GM12873 (cell line): ENCODE measurements around the gene MOCS3.
A peak's percentile ranks its signal among the peaks of the same experiment; 100 is the strongest.

ENCODE experiments used
- TF ChIP-seq, protein P1 (sequence below): IDR thresholded peaks from 2 replicates; pipeline ENCODE4 v1.5.1; 2012; ENCODE audit warnings: low read depth, mild to moderate bottlenecking, moderate library complexity, low read length, control low read depth; ENCODE audit not compliant: insufficient read depth; ENCODE audit errors: missing control alignments

Gene MOCS3

DNA sequence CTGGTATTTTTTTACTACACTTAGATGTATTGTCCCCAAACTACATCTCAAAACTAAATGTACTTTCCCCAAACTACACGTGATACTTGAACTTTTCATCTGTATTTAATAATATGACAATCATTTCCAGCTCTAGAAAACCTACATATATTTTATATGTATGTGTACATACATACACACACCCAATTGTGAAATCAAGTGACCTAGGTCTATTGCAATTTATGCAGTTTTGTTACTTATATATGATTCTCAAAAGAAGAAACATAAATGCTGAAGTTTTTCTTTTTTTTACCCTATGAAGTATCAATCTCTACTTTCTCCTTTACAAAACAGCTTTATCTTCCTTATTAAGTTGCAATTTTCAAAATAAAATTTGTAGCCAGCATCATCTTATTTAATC, 32.1 kb upstream of the MOCS3 start:
- TF ChIP-seq, protein P1, sequence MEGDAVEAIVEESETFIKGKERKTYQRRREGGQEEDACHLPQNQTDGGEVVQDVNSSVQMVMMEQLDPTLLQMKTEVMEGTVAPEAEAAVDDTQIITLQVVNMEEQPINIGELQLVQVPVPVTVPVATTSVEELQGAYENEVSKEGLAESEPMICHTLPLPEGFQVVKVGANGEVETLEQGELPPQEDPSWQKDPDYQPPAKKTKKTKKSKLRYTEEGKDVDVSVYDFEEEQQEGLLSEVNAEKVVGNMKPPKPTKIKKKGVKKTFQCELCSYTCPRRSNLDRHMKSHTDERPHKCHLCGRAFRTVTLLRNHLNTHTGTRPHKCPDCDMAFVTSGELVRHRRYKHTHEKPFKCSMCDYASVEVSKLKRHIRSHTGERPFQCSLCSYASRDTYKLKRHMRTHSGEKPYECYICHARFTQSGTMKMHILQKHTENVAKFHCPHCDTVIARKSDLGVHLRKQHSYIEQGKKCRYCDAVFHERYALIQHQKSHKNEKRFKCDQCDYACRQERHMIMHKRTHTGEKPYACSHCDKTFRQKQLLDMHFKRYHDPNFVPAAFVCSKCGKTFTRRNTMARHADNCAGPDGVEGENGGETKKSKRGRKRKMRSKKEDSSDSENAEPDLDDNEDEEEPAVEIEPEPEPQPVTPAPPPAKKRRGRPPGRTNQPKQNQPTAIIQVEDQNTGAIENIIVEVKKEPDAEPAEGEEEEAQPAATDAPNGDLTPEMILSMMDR, result no peak

DNA sequence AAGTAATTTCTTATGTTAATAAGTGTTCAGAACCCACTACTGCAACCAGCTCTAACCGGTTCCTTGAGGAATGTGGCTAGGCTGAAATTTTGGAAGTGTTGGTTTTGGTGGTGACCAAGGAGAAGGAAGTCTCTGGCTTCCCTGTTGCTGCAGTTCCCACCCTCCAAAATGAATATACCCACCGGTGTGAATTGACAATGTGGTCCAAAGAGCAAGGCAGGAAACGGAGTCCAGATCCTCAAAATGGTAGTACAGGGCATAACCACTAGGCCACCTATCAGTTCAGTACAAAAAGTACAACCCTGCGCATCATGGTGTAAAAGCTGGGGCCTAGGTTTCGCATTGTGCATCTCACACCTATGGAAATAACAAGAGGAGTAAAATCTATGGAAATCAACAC, 30.1 kb upstream of the MOCS3 start:
- TF ChIP-seq, protein P1, result peak; percentile 53

- TF ChIP-seq, protein P1, result peak; percentile 99
These were observed 29.1 kb upstream of the MOCS3 start for GRCh38 chr20:50929299-50930138.

DNA sequence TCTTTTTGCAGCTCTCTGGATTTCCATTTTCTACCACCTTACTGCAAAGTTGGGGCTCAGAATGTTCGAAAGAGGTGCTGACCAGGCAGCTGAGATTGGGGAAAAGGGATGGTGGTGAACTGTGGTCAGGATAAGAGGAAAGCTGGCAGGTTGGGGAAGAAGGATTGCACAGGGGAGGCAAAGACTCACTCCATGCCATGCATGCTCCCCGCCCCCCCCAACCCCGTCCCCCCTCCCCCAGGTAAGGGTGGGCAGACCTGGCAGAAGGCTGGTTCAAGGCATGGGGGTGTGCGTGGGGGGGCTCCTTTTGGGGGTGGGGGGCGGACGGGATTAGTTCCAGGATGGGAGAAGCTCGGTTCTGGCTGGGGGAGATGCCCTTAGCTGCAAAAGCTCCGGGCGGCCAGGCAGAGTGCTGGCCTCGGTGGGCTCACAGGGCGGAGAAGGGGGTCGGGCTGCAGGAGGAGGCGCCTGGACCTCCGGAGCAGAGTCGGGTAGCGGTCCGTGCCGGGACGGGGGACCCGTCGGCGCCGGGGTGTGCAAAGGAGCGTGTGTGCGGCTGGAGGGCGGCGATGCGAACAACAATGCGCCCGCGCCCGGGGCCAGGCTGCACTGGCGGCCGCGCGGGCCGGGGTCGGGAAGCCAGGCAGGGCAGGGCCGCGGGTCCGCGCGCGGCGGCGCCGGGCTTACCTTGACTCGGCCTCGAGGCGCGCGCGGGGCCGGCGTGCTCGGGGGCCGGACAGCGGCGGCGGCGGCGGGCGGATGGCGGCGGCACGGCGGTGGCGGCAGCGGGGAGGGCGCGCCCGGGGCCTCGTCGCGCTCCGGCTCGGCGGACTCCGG, 28.3 kb upstream of the MOCS3 start:
- TF ChIP-seq, protein P1, result no peak

DNA sequence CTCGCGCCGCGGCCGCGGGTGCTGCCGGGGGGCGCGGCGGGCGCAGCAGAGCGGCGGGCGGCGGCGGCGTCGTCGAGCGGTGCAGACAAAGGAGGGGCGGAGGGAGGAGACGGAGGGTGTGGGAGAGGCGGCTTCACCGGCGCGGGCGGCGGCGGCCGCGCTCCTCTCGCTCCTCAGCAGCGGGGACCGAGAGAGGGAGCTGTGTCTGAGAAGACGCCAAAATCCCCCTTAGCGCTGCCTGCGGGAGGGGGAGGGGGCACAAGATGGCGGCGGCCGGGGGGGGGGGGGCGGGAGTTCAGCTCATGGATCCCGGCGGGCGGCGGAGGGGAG, 27.7 kb upstream of the MOCS3 start:
- TF ChIP-seq, protein P1, result no peak

GRCh38 chr20:50931306-50932015, 27.2 kb upstream of the MOCS3 start, which contains the start of gene ADNP:
Gene ADNP (minus strand): TSS chr20:50931437. CDS start chr20:50903996, 27,441 bp downstream.
- TF ChIP-seq, protein P1, result peak; percentile 63
